Parathyroid adenoma (tissue), 2 donors: Measurements from ENCODE around the gene LEF1.
A peak's percentile ranks its signal among the peaks of the same experiment; 100 is the strongest.

Source experiments
- H2AFZ ChIP-seq: fragments of 300-600 bp; sonication (generic); one replicate; pipeline ENCODE4 v1.7.0; 2017; ENCODE audit warnings: antibody characterized with exemption, mild to moderate bottlenecking
- H3K27ac ChIP-seq: fragments of 300-600 bp; sonication (generic); one replicate; pipeline ENCODE4 v1.7.0; 2017
- H3K27me3 ChIP-seq: fragments of 300-600 bp; sonication (generic); one replicate; pipeline ENCODE4 v1.7.0; 2017; ENCODE audit warnings: low read length; ENCODE audit not compliant: control insufficient read depth, insufficient read depth
- H3K36me3 ChIP-seq: fragments of 300-600 bp; sonication (generic); one replicate; pipeline ENCODE4 v1.7.0; 2017; ENCODE audit warnings: low read length; ENCODE audit not compliant: control insufficient read depth, insufficient read depth
- H3K4me1 ChIP-seq: fragments of 300-600 bp; sonication (generic); one replicate; pipeline ENCODE4 v1.7.0; 2017; ENCODE audit warnings: control low read depth
- H3K4me2 ChIP-seq: fragments of 300-600 bp; sonication (generic); one replicate; pipeline ENCODE4 v1.7.0; 2017; ENCODE audit warnings: low read length
- H3K4me3 ChIP-seq: fragments of 300-600 bp; sonication (generic); one replicate; pipeline ENCODE4 v1.7.0; 2017; ENCODE audit warnings: low read depth, low read length
- H3K79me2 ChIP-seq: fragments of 300-600 bp; sonication (generic); one replicate; pipeline ENCODE4 v1.7.0; 2017; ENCODE audit warnings: control low read depth
- H3K9ac ChIP-seq: fragments of 300-600 bp; sonication (generic); one replicate; pipeline ENCODE4 v1.7.0; 2017; ENCODE audit warnings: mild to moderate bottlenecking
- H3K9me3 ChIP-seq: fragments of 300-600 bp; sonication (generic); one replicate; pipeline ENCODE4 v1.7.0; 2017; ENCODE audit warnings: low read length; ENCODE audit not compliant: control insufficient read depth
- CTCF ChIP-seq: fragments of 300-600 bp; sonication (generic); IDR thresholded peaks from one replicate; pipeline ENCODE4 v1.7.0; 2017; ENCODE audit warnings: antibody characterized with exemption, mild to moderate bottlenecking
- donor health status: primary hyperparathyroidism.

LEF1 gene

GRCh38 chr4:108044951-108045686 lies 123.6 kb downstream of the LEF1 start:
- no peak overlapping the region for H2AFZ ChIP-seq
- H3K27ac ChIP-seq: peak overlapping the region; percentile 70
- no peak overlapping the region for H3K4me3 ChIP-seq
- no peaks in the 10 kb centered on the region for H3K27me3 ChIP-seq
- no peaks in the 10 kb centered on the region for H3K36me3 ChIP-seq
- H3K79me2 ChIP-seq: no peaks in the 10 kb centered on the region
- TF ChIP-seq CTCF: no peak
- no peaks in the 10 kb centered on the region for H3K9me3 ChIP-seq
- H3K9ac ChIP-seq: no peak overlapping the region
- H3K4me2 ChIP-seq: no peak overlapping the region
- H3K4me1 ChIP-seq: peaks cover 2% of the 10 kb centered on the region

- Histone ChIP-seq H3K79me2 (no peaks in the 10 kb centered on the region), H3K4me2 (no peak overlapping the region), H3K27ac (no peak overlapping the region), H3K4me1 (peaks cover 2% of the 10 kb centered on the region), H3K9me3 (no peaks in the 10 kb centered on the region), H3K36me3 (no peaks in the 10 kb centered on the region), H2AFZ (no peak overlapping the region), H3K4me3 (no peak overlapping the region), H3K27me3 (no peaks in the 10 kb centered on the region), H3K9ac (no peak overlapping the region)
- TF ChIP-seq CTCF: no peak
Observed at GRCh38 chr4:108043526-108043925, 125.2 kb downstream of the LEF1 start.

- H3K4me1 ChIP-seq: peaks cover 2% of the 10 kb centered on the region
Observed at GRCh38 chr4:108042927-108043326, 125.8 kb downstream of the LEF1 start.

GRCh38 chr4:108037884-108038283 lies 130.8 kb downstream of the LEF1 start:
- no peaks in the 10 kb centered on the region for H3K36me3 ChIP-seq
- H3K4me2 ChIP-seq: no peak overlapping the region
- no peak overlapping the region for H3K9ac ChIP-seq
- H3K27me3 ChIP-seq: no peaks in the 10 kb centered on the region
- H3K27ac ChIP-seq: no peak overlapping the region
- H3K9me3 ChIP-seq: no peaks in the 10 kb centered on the region
- H3K79me2 ChIP-seq: no peaks in the 10 kb centered on the region
- no peak for TF ChIP-seq CTCF
- H3K4me3 ChIP-seq: no peak overlapping the region
- H2AFZ ChIP-seq: no peak overlapping the region
- H3K4me1 ChIP-seq: no peaks in the 10 kb centered on the region

More at GRCh38 chr4:108042927-108043326, 125.8 kb downstream of the LEF1 start:
- Histone ChIP-seq H3K4me3 (no peak overlapping the region), H3K4me2 (no peak overlapping the region), H3K9ac (no peak overlapping the region), H3K36me3 (no peaks in the 10 kb centered on the region), H3K27me3 (no peaks in the 10 kb centered on the region), H2AFZ (no peak overlapping the region), H3K79me2 (no peaks in the 10 kb centered on the region), H3K27ac (no peak overlapping the region), H3K9me3 (no peaks in the 10 kb centered on the region)
- no peak for TF ChIP-seq CTCF

GRCh38 chr4:108036213-108036612 lies 132.5 kb downstream of the LEF1 start:
- Histone ChIP-seq H3K9me3 (no peaks in the 10 kb centered on the region), H3K4me1 (no peaks in the 10 kb centered on the region), H3K79me2 (no peaks in the 10 kb centered on the region), H3K9ac (no peak overlapping the region), H3K27me3 (no peaks in the 10 kb centered on the region), H2AFZ (no peak overlapping the region), H3K27ac (no peak overlapping the region), H3K4me3 (no peak overlapping the region), H3K36me3 (no peaks in the 10 kb centered on the region), H3K4me2 (no peak overlapping the region)
- no peak for TF ChIP-seq CTCF
